Ovary (tissue), 9 donors: ENCODE data around the gene CCDC154. TPM values are rescaled to one million over a fixed set of nuclear protein-coding genes. Genes with fewer than 3 reads are reported as not detected.
A peak's percentile ranks its signal among the peaks of the same experiment; 100 is the strongest.

Experiments
- DNase-seq, 5 donors: peaks; one replicate each; pipeline ENCODE4 v3.0.0-alpha.2; 2019 to 2020
- H3K27ac ChIP-seq, 2 donors: fragments of 200-600 bp; one replicate each; pipeline versions ENCODE4 v1.5.1 to v1.8.0; 2019 to 2022
- H3K27me3 ChIP-seq: fragments of 200-600 bp; one replicate; pipeline ENCODE4 v1.8.0; 2022
- H3K36me3 ChIP-seq: fragments of 200-600 bp; sonication (generic); one replicate; pipeline ENCODE4 v1.5.1; 2019
- H3K4me1 ChIP-seq: one replicate; pipeline ENCODE4 v1.8.1; 2013; ENCODE audit warnings: mild to moderate bottlenecking, moderate library complexity; ENCODE audit not compliant: insufficient read depth
- H3K4me3 ChIP-seq: fragments of 200-600 bp; sonication (generic); one replicate; pipeline ENCODE4 v1.5.1; 2017
- H3K9me3 ChIP-seq, 2 donors: fragments of 200-600 bp in 1 of 2; sonication (generic) in 1 of 2; one replicate each; pipeline versions ENCODE4 v1.5.1 to v1.8.1; 2013 to 2019; ENCODE audit warnings: mild to moderate bottlenecking in 1 of 2, moderate library complexity in 1 of 2
- EP300 ChIP-seq: sonication (generic); formaldehyde crosslinking; IDR thresholded peaks from one replicate; pipeline ENCODE4 v1.6.1; 2017; ENCODE audit warnings: antibody characterized with exemption
- POLR2A ChIP-seq: fragments of 450-650 bp; IDR thresholded peaks from one replicate; pipeline ENCODE4 v1.6.1; 2017; ENCODE audit warnings: antibody characterized with exemption, mild to moderate bottlenecking, moderate library complexity
- WGBS, 3 donors: extraction: QIAGEN DNeasy Blood & Tissue Kit in 1 of 3; methylation state at CpG; one replicate each; pipeline versions ENCODE4 v1.1.5 to v1.1.7; 2013 to 2017; 5-methylcytosine and 5-hydroxymethylcytosine counted together
- intact Hi-C, 4 donors: fragments of 100-400 bp; cut with DNase I; formaldehyde crosslinking; loops; one replicate each; pipeline versions ENCODE4 v1.11.0 to v1.15.1; 2022 to 2023
- polyA plus RNA-seq, 2 donors: library from polyadenylated mRNA; stranded (reverse); fragments of 200-250 nt in 1 of 2; fragments of 350-450 nt in 1 of 2; fragmentation: Illumina TruSeq in 1 of 2; extraction: RNeasy Lipid Tissue Mini Kit (QIAGEN cat#74804) in 1 of 2; gene quantifications; one replicate each; pipeline ENCODE4 v1.2.3, GENCODE V29; 2013 to 2014
- total RNA-seq, 7 donors: library from RNA; depleted of rRNA in 2 of 7; stranded (reverse); fragments of >200 nt in 2 of 7; fragmentation: NEBNext Ultra II Directional in 3 of 7; extraction: Animal tissue kit (Norgen Biotek cat#: 25700) in 3 of 7; gene quantifications; one replicate each; pipeline versions ENCODE4 v1.1.0 to v1.2.4, GENCODE V29; 2016 to 2023
- TF ChIP-seq, protein P1 (sequence below), 3 donors: fragments of 450-650 bp in 2 of 3; fragments of 200-600 bp in 1 of 3; IDR thresholded peaks; one replicate each; pipeline versions ENCODE4 v1.5.1 to v1.8.0; 2016 to 2022; ENCODE audit warnings: antibody characterized with exemption in 3 of 3, mild to moderate bottlenecking in 1 of 3
- donor health status: DM: no; HTN: no; CAD: no; lungs with moderate emphysema.
- donor health status: DM: no; HTN: no; CAD: no.
- donor health status: Bipolar disorder and iron deficiency.
- donor health status: DM: yes; HTN: yes; CAD: no.
- donor health status: DM: no; HTN: no; CAD: no.
- donor health status: DM: yes; HTN: yes; CAD: no.

Gene CCDC154
- total and polyA plus RNA-seq, 9 donors, result 1.1 to 3.5 (median 1.7) TPM; not detected in 1

DNA sequence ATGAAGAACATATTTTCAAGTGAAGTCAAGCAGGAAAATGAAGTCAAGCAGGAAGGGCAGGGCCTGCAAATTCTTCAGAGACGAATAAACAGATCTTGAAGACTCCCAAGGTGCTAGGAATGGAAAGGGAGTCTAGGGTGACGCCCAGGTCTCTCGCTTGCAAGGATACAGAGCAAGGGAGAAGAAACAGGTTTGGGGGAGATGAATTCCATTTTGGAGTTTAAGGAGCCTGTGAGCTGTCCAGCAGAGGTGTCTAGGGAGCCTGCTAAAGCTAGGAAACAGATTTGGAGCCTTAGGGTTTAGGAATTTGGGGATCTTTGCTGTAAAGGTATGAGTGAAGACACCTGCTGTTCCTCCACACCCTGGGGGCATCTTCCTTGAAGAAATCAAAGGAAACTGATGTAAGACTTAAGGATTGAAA is 27.8 kb downstream of the CCDC154 start:
- no peaks in the 10 kb centered on the region for H3K27me3 ChIP-seq
- WGBS, 3 donors, result 56 to 72% (median 60%) methylated on average over 3 of the region's 3 CpGs
- peaks cover 4% of the 10 kb centered on the region for H3K4me1 ChIP-seq
- DNase-seq, result no peak
- intact Hi-C loops, result no loop called here
- no peaks in the 10 kb centered on the region for H3K9me3 ChIP-seq
- H3K4me3 ChIP-seq, result no peak overlapping the region
- H3K36me3 ChIP-seq, result no peaks in the 10 kb centered on the region
- no peak overlapping the region for H3K27ac ChIP-seq
- TF ChIP-seq, protein P1, sequence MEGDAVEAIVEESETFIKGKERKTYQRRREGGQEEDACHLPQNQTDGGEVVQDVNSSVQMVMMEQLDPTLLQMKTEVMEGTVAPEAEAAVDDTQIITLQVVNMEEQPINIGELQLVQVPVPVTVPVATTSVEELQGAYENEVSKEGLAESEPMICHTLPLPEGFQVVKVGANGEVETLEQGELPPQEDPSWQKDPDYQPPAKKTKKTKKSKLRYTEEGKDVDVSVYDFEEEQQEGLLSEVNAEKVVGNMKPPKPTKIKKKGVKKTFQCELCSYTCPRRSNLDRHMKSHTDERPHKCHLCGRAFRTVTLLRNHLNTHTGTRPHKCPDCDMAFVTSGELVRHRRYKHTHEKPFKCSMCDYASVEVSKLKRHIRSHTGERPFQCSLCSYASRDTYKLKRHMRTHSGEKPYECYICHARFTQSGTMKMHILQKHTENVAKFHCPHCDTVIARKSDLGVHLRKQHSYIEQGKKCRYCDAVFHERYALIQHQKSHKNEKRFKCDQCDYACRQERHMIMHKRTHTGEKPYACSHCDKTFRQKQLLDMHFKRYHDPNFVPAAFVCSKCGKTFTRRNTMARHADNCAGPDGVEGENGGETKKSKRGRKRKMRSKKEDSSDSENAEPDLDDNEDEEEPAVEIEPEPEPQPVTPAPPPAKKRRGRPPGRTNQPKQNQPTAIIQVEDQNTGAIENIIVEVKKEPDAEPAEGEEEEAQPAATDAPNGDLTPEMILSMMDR (IDR thresholded peaks at IDR 0.05), result no peak

DNA sequence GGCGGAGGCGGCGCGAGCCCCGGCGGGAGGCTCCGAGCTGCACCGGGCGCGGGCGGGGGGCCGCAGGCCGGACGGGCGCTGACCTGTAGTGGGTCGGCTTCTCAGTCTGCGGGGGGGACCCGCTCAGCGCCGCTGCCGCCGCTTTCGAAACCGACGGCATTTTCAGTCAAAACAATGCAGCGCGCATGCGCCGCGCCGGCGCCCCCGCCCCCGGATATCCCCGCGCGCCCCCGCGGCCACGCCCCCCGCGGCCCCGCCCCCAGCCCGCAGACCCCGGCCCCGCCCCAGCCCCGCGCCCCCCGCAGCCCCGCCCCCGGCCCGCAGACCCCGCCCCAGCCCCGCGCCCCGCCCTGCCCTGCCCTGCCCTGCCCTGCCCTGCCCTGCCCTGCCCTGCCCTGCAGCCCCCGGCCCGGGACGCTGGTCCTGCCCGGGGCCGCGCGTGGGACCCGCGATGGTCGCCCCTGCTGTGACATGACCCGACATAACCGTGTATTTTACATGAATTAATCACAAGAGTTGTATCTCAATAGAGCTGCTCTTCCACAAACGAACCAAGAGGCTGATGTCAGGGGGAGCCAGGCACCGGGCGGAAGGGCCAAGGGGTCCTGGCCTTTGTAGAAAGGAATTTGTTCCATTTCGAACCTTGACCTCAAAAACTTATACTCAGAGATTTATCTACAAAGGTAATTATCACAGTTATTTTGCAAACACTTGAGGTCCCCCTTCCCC is 29.7 kb downstream of the CCDC154 start, which contains the start of gene UNKL:
Gene UNKL, minus strand, starts transcription at position 173 of the 729 bp plus-strand sequence. Its CDS starts 13 bp downstream, at position 160.
- peaks cover 1% of the 10 kb centered on the region for H3K4me1 ChIP-seq
- H3K4me3 ChIP-seq, result peak within 1 kb of the TSS; percentile 93
- H3K9me3 ChIP-seq, result no peaks in the 10 kb centered on the region
- DNase-seq, result peak; percentile 81 to 91 (median 89)
- intact Hi-C loops, result no loop called here
- H3K27ac ChIP-seq, result peak within 1 kb of the TSS; percentile 83 to 87
- TF ChIP-seq EP300, result no peak
- no peak for TF ChIP-seq POLR2A
- TF ChIP-seq, protein P1 (IDR thresholded peaks at IDR 0.05), result no peak
- no peaks in the 10 kb centered on the region for H3K36me3 ChIP-seq
- no peaks in the 10 kb centered on the region for H3K27me3 ChIP-seq
- 1 to 4% (median 3%) methylated on average over 16 to 71 of the region's 72 CpGs for WGBS, 3 donors

DNA sequence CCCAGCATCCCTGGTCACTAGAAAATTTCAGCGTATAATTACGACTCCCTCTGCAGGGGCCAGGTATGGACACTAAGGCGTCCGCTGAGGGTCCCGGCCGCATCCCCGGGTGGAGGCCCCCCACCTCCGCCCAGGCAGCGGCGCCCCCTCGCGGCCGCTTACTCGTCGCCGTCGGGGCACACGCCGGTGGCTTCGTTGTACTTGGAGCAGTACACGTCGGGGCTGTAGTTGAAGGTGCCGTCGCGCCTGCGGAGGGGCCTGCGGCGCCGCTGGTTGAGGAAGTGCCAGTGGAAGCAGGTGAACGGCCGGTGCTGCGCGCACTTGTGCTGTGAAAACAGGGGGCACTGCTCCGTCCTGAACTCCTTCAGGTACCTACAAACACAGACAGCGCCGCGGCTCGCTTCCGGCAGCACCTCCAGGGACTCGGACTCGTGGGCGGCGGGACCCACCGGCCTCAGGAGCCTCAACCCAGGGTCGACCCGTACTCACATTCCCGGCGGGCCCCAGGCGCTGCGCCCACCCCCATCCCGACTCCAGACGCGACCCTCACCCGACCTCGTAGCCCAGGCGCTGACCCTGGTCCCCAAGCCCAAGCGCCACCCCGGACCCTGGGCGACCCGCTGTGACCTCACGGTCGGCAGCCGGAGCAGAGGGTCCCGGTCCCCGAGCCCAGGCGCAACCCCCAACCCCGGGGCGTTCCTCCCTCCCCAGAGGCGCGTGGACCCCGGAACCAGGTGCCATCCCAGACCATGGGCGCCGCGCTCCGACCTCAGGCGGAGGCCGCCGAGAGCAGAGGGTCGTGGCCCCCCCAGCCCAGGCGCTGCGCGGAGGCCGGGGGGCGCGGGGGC is 30.4 kb downstream of the CCDC154 start:
- DNase-seq, result peak; percentile 44 to 77 (median 64)
- peaks cover 3% of the 10 kb centered on the region for H3K4me1 ChIP-seq
- 0 to 2% (median 2%) methylated on average over 50 to 85 of the region's 85 CpGs for WGBS, 3 donors

GRCh38 chr16:1412847-1413246 is 31.5 kb downstream of the CCDC154 start:
- H3K4me3 ChIP-seq, result no peak overlapping the region
- intact Hi-C loops, result no loop called here
- no peak overlapping the region for H3K27ac ChIP-seq
- DNase-seq, result no peak
- no peaks in the 10 kb centered on the region for H3K9me3 ChIP-seq
- H3K4me1 ChIP-seq, result peaks cover 6% of the 10 kb centered on the region
- H3K27me3 ChIP-seq, result no peaks in the 10 kb centered on the region
- 70 to 85% (median 74%) methylated on average over 2 of the region's 2 CpGs for WGBS, 3 donors
- no peaks in the 10 kb centered on the region for H3K36me3 ChIP-seq
- TF ChIP-seq, protein P1 (IDR thresholded peaks at IDR 0.05), result no peak

More for the DNA sequence above, 30.4 kb downstream of the CCDC154 start:
- no peak for TF ChIP-seq EP300
- TF ChIP-seq, protein P1 (IDR thresholded peaks at IDR 0.05), result peak; percentile 24 to 53 (median 45)
- H3K36me3 ChIP-seq, result no peaks in the 10 kb centered on the region
- intact Hi-C loops, result no loop called here
- H3K27me3 ChIP-seq, result no peaks in the 10 kb centered on the region
- peak overlapping the region; percentile 93 for H3K4me3 ChIP-seq
- no peaks in the 10 kb centered on the region for H3K9me3 ChIP-seq
- peak overlapping the region; percentile 71 to 83 for H3K27ac ChIP-seq
